Fibroblast of lung (primary cell): ENCODE results near the gene TPPP. TPM values are rescaled to one million over a fixed set of nuclear protein-coding genes. Genes with fewer than 3 reads are reported as not detected.

Experiments used
- DNase-seq, 2 donors: peaks; one replicate each; pipeline versions ENCODE4 v3.0.0 to v3.0.0-alpha.2; 2010; ENCODE audit warnings: low read depth in 2 of 2
- H2AFZ ChIP-seq: 2 replicates; pipeline ENCODE4 v1.5.1; 2012; ENCODE audit warnings: low read length, control low read depth, inconsistent platforms
- H3K27ac ChIP-seq: 2 replicates; pipeline ENCODE4 v1.5.1; 2011; ENCODE audit warnings: low read length, control low read depth; ENCODE audit not compliant: insufficient read depth
- H3K27me3 ChIP-seq: 2 replicates; pipeline ENCODE4 v1.5.1; 2011; ENCODE audit warnings: mild to moderate bottlenecking, low read length; ENCODE audit not compliant: control insufficient read depth, insufficient read depth
- H3K36me3 ChIP-seq: 2 replicates; pipeline ENCODE4 v1.5.1; 2011; ENCODE audit warnings: low read length; ENCODE audit not compliant: control insufficient read depth, insufficient read depth
- H3K4me1 ChIP-seq: 2 replicates; pipeline ENCODE4 v1.5.1; 2011; ENCODE audit warnings: low read length; ENCODE audit not compliant: control insufficient read depth, insufficient read depth; ENCODE audit errors: extremely low read depth
- H3K4me2 ChIP-seq: 2 replicates; pipeline ENCODE4 v1.5.1; 2011; ENCODE audit warnings: low read length, control low read depth; ENCODE audit not compliant: insufficient read depth; ENCODE audit errors: extremely low read depth
- H3K4me3 ChIP-seq, 4 experiments: fragments of 200-600 bp in 1 of 4; sonication (generic) in 1 of 4; replicated peaks in 1 of 4; 2 replicates each; pipeline ENCODE4 v1.5.1; 2011 to 2016; ENCODE audit warnings: low read length in 4 of 4, low read depth in 3 of 4, mild to moderate bottlenecking in 3 of 4, control low read depth in 2 of 4, inconsistent platforms in 1 of 4, mixed read lengths in 1 of 4; ENCODE audit not compliant: insufficient read depth in 1 of 4; ENCODE audit errors: control extremely low read depth in 1 of 4
- H3K79me2 ChIP-seq: 2 replicates; pipeline ENCODE4 v1.5.1; 2012; ENCODE audit warnings: mild to moderate bottlenecking, low read length, inconsistent platforms; ENCODE audit not compliant: control insufficient read depth, insufficient read depth
- H3K9ac ChIP-seq: 2 replicates; pipeline ENCODE4 v1.5.1; 2011; ENCODE audit warnings: mild to moderate bottlenecking, low read length, control low read depth; ENCODE audit not compliant: insufficient read depth
- H3K9me3 ChIP-seq: 2 replicates; pipeline ENCODE4 v1.5.1; 2012; ENCODE audit warnings: low read depth, low read length; ENCODE audit not compliant: control insufficient read depth, insufficient read depth
- H4K20me1 ChIP-seq: 2 replicates; pipeline ENCODE4 v1.5.1; 2011; ENCODE audit warnings: low read length; ENCODE audit not compliant: control insufficient read depth, insufficient read depth; ENCODE audit errors: extremely low read depth
- CTCF ChIP-seq, 2 donors: IDR thresholded peaks in 1 of 2; conservative IDR thresholded peaks in 1 of 2; 1 replicate in 1 of 2; 2 replicates in 1 of 2; pipeline ENCODE4 v1.5.1; 2011 to 2012; ENCODE audit warnings: low read length in 2 of 2, control low read depth in 1 of 2, inconsistent platforms in 1 of 2, low read depth in 1 of 2, mild to moderate bottlenecking in 1 of 2
- EZH2 ChIP-seq: IDR thresholded peaks from 2 replicates; pipeline ENCODE4 v1.5.1; 2012; ENCODE audit warnings: low read length, control low read depth, mild to moderate bottlenecking; ENCODE audit errors: missing control alignments
- polyA plus RNA-seq, 2 donors: library from polyadenylated mRNA; depleted of rRNA in 1 of 2; stranded (reverse) in 1 of 2; unstranded in 1 of 2; fragments of >200 nt; gene quantifications; 2 replicates each; pipeline ENCODE4 v1.2.1, GENCODE V29; 2011 to 2012; ENCODE audit warnings: missing spikeins in 1 of 2
- total RNA-seq: library from RNA; depleted of rRNA; stranded (reverse); fragments of >200 nt; gene quantifications from 2 replicates; pipeline ENCODE4 v1.2.1, GENCODE V29; 2014

Gene TPPP
- total and polyA plus RNA-seq, 2 donors (not counting 1 experiment from before 2014, with no cell fraction given) = 0.06 to 0.17 TPM

DNA sequence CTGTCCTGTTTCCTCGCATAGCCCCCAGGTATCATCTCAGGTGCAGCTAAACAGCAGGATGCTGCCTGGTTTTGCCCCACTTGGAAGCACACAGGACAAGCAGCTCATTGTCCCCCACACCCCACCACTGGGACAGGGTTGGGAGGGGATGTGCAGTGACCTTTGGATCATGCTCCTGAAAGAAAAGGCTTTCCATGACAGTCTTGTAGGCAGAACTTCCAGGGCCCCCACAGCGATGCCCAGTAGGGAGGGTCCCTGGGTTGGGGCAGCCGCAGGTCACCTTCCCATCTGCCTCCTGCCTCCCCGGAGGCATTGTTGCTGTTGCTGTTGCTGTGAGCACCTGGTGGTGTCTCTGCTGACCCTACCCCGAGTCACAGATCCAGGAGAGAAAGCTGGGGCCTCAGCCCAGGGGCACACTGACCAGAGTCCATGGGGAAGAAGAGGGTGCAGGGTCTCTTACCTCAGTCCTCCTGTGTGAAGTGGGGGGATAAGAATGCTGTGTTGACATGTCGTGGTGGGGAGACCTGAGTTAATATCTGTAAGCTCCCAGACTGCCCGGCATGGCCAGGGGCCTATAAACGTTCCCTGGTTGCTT lies 72.5 kb downstream of the TPPP start:
- H3K27ac ChIP-seq = no peak overlapping the region
- H3K4me3 ChIP-seq = no peak overlapping the region
- DNase-seq = no peak
- peaks cover 4% of the 10 kb centered on the region for H3K36me3 ChIP-seq
- no peak overlapping the region for H3K4me2 ChIP-seq
- H3K9me3 ChIP-seq = no peaks in the 10 kb centered on the region
- H3K4me1 ChIP-seq = no peaks in the 10 kb centered on the region
- H4K20me1 ChIP-seq = no peaks in the 10 kb centered on the region
- H2AFZ ChIP-seq = no peak overlapping the region
- TF ChIP-seq EZH2 (no peak), CTCF (conservative IDR thresholded peaks at IDR 0.05 in 1 of 2, IDR thresholded peaks at IDR 0.05 in 1 of 2; ENCODE audit: low read depth in 1 of 2, low read length in 2 of 2) (no peak)
- peaks cover 9% of the 10 kb centered on the region for H3K79me2 ChIP-seq
- no peak overlapping the region for H3K9ac ChIP-seq
- no peaks in the 10 kb centered on the region for H3K27me3 ChIP-seq

GRCh38 chr5:620152-620551 lies 73.0 kb downstream of the TPPP start:
- Histone ChIP-seq H3K36me3 (peaks cover 1% of the 10 kb centered on the region), H3K9me3 (no peaks in the 10 kb centered on the region), H4K20me1 (no peaks in the 10 kb centered on the region), H3K27me3 (no peaks in the 10 kb centered on the region), H3K4me3 (no peak overlapping the region), H3K4me2 (no peak overlapping the region), H3K4me1 (no peaks in the 10 kb centered on the region), H2AFZ (no peak overlapping the region), H3K27ac (no peak overlapping the region), H3K79me2 (peaks cover 10% of the 10 kb centered on the region), H3K9ac (no peak overlapping the region)
- DNase-seq = no peak
- TF ChIP-seq CTCF (conservative IDR thresholded peaks at IDR 0.05 in 1 of 2, IDR thresholded peaks at IDR 0.05 in 1 of 2; ENCODE audit: low read depth in 1 of 2, low read length in 2 of 2) = no peak
- TF ChIP-seq EZH2 = no peak

DNA sequence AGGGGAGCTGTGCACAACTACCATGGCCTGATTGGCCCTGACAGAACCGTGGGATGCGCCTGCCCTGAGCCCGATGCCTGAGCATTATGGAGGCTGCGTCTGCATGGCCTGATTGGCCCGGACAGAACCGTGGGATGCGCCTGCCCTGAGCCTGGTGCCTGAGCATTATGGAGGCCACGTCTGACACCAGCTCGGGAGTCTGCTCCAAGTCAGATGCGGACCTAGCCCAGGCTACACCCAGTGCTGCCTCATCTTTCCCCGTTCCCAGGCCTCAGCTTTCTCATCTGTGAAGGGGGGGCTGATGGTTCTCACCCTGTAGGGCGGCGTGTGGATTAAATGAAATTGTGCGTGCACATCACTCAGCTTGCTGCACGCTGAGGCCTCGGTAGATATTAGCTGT lies 73.7 kb downstream of the TPPP start:
- Histone ChIP-seq H3K4me2 (no peak overlapping the region), H3K27ac (no peak overlapping the region), H4K20me1 (no peaks in the 10 kb centered on the region), H2AFZ (no peak overlapping the region), H3K79me2 (peaks cover 14% of the 10 kb centered on the region), H3K4me3 (no peak overlapping the region), H3K27me3 (no peaks in the 10 kb centered on the region), H3K4me1 (no peaks in the 10 kb centered on the region), H3K9ac (no peak overlapping the region), H3K36me3 (peaks cover 1% of the 10 kb centered on the region), H3K9me3 (no peaks in the 10 kb centered on the region)
- TF ChIP-seq CTCF (conservative IDR thresholded peaks at IDR 0.05 in 1 of 2, IDR thresholded peaks at IDR 0.05 in 1 of 2; ENCODE audit: low read depth in 1 of 2, low read length in 2 of 2) = no peak
- TF ChIP-seq EZH2 = no peak
- DNase-seq = no peak
